Ureter (tissue), 1 donor: ENCODE measurements around the gene SYT6. TPM values are rescaled to one million over a fixed set of nuclear protein-coding genes. Genes with fewer than 3 reads are reported as not detected.

Experiments used
- DNase-seq: peaks from one replicate; pipeline ENCODE4 v3.0.0-alpha.2; 2020; ENCODE audit warnings: low spot score
- total RNA-seq: library from RNA; stranded (reverse); gene quantifications from one replicate; pipeline ENCODE4 v1.2.4, GENCODE V29; 2023
- donor health status: DM: yes; HTN: yes; CAD: no.

Gene SYT6
- total RNA-seq, 1 donor from 2014 or later, result 0.47 TPM

GRCh38 chr1:114117654-114118053, 36.0 kb downstream of the SYT6 start:
- DNase-seq, result no peak

DNA sequence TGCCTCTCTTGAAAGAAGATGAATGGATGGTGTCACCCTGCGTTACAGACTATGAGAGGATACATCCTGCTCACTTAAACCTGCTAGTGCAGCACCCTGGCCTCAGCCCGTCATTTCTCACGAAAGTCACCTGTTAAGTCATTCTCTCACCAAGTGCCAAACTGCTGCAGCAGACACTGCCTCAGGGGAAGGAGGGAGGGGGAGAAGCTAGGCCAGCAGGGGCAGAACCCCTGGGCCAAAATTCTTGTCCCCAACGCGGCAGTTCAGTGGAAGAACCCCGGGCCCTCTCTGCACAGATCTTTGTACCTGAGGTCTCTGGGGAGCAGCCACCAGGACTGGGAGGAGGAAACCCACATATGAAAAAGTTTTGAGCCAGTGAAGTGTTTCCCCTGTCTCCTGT, 37.6 kb downstream of the SYT6 start:
- DNase-seq, result no peak

DNA sequence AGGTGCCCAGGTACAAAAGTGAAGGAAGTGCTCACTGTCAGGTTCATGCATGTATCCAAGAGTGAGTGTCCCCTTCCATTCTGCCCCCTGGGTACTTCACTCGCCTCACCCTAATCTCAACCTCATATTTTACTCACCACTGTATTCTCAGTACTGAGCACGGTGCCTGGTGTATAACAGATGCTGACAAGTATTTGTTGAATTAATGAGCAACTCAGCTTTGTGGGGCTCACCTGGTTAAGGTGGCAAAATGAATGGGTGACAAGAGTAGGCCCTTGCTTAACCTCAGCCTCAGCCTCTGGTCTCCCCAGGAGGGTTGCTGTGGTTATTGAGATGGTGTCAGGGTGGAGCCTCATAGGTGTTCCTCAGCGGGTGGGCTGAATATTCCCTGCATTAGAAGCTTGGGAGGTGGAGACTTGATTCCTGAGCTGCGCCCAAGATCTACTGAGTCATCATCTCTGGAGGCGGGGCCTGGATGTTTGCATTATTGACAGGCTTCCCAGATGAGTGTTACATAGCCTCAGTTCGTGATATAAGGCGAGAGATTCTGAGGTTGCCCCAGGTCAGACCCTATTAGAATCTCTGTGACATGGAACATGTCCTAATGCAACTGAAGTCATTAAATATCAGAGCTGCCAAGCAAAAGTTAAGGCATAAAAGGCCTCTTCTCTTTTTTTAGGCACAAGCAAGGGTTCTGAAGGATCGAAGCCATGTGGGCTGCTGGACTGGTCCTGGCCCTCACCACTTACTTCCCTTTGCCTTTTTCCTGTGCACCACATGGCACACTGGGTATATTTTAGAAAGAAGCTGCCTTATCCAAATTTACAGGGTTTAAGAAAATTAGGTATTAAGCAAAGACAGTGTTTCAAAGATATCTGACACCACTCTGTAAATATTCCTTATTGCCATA, 39.2 kb downstream of the SYT6 start:
- no peak for DNase-seq

DNA sequence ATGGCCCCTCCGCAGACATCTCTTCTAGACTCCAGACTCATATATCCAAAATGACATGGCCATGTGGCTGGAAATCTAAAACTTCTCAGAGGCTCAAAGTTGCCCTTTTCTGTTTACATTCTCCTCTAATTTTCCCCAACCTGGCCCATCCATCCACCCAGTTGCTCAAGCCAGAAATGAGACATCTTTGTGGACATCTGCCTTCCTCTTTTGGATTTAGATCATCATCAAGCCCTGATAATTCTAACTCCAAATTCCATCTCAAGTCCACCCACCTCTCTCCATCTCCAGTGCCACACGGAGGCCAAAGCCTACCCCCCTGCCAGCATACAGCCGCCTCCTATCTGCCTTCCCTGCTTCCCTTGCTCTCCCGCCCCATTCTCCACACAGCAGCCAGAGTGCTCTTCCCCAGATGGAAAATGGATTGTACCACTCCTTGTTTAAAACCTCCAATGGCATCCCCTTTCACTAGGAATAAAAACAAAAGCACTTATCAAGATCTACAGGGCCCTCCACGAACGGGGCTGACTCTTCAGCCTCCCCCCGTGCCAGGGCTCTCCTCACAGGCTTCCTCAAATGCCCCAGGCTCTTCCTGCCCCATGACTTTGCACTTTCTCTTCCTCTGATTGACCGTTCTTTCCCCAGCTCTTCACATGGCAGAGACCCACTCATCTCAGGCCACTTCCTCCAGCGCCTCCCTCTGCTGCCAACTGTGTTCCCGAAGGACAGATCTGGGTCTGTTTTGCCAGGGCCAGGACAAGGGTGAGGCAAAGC, 40.1 kb downstream of the SYT6 start:
- no peak for DNase-seq

DNA sequence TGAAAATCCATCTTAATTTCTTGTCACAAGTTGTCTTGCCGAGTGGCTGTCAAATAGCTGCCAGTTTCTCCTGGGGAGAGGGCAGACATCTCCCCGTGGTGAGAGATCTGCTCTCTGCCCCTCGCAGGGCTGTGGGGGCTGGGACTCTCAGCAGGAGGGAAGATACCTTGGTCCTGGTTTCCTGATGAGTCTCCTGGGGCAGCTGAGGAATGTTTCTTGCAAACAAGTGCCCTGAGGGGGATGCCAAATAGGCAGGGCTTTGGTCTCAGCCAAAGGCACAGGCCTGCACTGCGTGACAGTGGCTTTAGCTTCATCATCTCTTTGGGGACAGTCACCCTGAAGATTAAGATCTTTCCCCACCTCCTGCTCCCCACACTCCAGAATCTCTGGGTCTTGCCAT, 40.9 kb downstream of the SYT6 start:
- DNase-seq, result no peak

DNA sequence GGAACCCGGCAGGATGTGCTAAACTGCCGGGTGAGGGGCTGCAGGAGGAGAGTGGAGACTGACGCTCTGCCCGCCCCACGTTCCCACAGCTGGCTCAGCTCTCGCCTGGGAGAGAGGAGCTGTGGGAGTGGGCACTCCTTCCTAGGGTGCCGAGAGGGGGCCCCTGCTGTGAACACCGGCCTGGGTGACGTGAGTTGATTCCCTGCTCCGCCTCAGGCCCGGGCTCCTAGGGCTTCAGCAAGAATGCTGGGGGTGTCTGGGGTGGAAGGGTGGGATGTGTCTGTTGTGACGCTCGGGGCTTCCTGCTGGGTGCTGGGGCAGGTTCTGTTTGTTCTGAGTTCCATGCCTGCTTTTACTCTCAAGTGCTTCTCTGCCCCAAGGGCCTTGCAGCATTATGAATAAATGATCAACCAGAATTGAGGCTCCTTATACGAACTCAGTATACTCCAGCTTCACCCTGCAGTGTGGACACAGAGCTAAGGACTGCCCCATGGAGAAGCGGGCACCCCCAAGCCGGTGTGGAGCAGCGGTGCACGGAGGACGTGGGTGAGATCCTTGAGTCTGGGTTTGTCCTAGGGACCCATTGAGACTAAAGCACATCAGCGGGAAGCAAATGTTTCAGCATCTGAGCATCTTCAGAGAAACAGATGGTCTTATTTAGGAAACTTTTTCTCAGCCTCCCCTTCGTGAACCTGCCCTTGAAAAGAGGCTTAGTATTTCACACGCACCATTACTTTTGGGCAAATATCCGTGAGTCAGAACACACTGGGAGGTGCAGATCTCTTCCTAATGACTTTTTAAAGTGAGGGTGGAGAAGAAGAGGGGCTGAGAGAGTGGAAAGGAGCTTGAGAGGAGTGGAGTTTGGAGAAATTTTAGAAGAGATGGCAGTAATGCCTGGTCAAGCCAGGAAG, 41.7 kb downstream of the SYT6 start:
- no peak for DNase-seq

- DNase-seq, result no peak
These were observed 43.7 kb downstream of the SYT6 start for GRCh38 chr1:114109981-114110380.

DNA sequence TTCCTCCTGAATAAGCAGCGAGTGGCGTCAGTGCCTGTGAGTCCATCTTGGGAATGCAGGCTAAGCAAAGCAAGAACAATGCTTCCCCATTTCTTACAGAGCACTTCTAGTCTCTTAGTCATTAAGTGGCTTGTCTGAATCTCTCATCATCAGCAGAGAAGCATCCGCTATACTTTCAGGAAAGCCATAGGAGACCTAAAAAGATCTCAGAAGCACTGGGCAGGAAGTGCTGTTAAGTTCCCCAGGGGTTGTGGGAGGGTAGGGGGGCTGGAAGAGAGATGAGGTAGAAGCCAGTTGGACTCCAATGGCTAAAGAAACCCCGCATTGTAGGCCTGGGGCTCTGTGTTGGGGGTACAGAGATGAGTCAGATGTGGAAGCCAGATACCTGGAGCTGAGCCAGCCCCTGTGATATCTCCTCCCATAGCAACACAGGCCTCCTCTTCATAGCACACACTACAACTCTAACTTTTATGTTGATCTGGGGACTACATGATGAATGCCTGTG, 44.9 kb downstream of the SYT6 start:
- DNase-seq, result no peak

DNA sequence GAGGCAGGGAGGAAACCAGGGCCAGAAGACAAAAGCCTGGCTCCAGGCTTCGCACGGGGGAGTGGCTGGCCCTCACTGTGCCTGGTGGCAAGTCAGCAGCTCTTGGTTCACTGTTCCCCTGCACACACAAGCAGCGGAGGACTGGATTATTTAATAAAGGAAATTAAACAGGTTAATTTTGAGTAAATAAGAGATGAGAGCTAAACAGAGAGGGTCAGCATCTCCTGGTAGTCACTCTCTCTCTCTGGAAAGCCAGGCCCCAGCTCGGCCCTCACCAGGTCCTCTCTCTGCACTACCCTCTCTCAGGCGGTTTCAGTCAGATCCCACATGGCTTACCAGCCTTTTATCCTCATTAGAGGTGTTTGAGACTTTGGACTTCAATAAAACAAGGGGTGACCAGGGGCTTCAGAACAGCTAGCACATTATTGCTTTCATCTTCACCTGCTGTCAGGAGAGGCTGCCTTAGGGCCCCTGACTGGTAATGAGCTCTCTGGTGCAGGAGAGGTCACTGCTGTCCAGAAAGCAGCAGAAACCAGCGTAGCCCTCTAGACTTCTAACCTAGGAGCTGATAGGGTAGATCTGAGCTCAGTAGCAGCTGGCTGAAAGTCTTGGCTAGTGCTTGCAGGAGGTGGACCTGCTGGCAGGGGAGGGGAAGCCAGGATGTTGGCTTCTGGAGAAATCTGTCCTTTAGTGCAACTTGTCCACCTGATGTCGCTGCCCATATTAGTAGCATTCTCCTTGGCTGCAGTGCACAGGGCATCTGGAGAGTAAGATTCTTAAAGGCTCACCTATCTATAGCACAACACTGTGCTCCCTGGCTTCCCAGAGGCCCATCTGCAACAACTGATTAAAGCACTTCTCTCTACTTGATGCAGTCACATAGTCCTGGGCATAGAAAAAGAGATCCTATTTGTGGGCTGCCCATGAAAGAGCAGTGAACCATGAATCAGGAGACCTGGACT, 45.9 kb downstream of the SYT6 start:
- no peak for DNase-seq

- no peak for DNase-seq
These were observed 48.2 kb downstream of the SYT6 start for GRCh38 chr1:114105421-114105979.

DNA sequence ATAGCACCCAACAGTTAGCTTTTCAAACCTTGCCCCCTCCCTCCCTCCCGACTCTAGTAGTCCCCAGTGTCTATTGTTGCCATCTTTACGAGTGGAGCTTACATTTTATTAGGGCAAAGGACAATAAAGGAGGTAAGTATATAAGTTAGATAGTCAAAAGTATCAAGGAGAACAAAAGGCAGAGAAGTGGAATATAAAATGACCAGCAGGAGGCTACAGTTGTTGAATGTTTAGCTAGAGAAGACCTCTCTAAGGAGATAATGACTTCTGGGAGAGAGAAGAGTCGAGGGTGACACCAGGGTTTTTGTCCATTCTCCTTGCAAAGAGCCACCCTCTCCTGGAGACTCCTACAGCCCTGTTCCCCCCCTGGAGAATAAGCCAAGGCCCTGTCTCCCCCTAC, 48.7 kb downstream of the SYT6 start:
- no peak for DNase-seq

DNA sequence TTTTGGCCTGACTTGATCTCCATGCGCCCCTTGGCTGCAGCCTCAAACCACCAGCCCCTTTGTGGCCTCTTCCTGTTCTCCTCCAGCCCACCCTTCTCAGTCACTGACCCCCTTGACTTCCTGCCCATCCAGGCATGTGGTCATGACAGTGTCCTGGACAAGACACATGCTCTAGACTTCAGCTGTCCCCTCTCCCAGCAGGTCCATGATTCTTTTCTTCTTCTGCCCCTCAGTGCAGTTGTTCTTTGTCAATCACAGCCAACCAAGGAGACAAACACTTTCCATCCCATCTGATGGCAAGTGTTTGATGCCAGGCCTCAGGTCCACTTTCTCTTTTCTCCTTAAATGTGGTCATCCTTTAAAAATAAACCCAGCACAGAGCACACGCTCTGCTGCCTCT, 49.7 kb downstream of the SYT6 start:
- no peak for DNase-seq

DNA sequence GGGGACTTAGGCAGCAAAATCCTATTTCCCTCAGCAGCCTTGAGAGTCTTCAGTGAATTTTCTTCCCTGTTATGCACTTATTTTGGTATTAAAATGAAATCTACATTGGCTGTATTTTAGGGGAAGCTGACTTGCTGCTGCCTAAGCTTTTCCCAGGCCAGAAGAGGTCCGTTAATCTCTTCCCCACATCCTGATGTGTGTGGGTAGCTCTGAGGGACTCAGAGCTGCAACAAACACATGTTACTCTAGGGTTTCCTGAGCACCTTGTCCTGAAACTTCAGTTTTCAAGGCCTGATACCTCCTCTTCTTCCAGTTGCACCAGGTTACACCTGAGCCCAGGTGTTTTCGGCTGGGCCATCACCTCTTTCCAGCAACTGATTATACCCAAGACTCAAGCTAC, 51.5 kb downstream of the SYT6 start:
- no peak for DNase-seq

GRCh38 chr1:114100148-114100547, 53.5 kb downstream of the SYT6 start:
- DNase-seq, result no peak

GRCh38 chr1:114099268-114099667, 54.4 kb downstream of the SYT6 start:
- DNase-seq, result no peak

DNA sequence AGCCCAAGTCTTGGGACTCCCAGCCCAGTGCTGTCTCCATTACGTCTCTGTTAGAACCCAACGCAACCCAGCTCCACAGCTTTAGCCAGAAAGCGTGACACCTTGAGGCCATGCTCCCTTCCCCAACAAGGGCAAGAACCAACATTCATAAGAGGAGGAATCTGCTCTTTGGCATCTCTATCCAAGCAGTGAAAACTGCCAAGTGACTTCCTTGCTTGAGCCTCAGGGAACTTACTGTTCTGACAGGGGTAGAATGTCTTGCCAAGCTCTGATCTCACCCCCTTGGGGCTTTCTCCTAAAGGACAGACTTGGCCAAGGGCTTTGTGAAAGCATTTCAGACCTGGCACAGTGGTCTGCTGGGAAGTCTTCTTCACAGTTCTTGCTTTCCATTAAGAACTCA, 56.6 kb downstream of the SYT6 start:
- no peak for DNase-seq

- no peak for DNase-seq
These were observed 59.0 kb downstream of the SYT6 start for GRCh38 chr1:114094675-114095074.

DNA sequence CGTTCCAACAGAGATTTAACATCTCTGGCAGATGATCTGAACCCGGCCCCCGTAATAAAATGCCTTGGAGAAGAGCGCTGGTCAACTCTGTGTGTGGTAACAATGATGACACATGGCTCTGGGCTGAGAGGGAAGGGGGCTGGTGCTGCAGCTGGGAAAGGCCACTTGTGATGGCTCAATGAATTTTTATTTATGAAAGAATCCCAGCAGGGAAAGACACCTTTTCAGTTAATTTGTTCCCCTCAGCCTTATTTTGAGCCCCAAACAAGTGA, 59.4 kb downstream of the SYT6 start:
- no peak for DNase-seq

- DNase-seq, result no peak
These were observed 59.9 kb downstream of the SYT6 start for GRCh38 chr1:114093624-114094362.
